ENCODE measurements around the gene ZC3H4.
"Not testable (repeated sequence)": the region's sequence is repeated elsewhere in the genome, so short reads cannot be mapped to it uniquely, and the experiment has no call there.

ZC3H4 gene

GRCh38 chr19:47075941-47076340 lies 37.6 kb downstream of the ZC3H4 start:
- no peak for DNase-seq

- DNase-seq: no peak
These were observed 38.3 kb downstream of the ZC3H4 start for GRCh38 chr19:47075179-47075810.

GRCh38 chr19:47074621-47075020 lies 39.0 kb downstream of the ZC3H4 start:
- DNase-seq: no peak

DNA sequence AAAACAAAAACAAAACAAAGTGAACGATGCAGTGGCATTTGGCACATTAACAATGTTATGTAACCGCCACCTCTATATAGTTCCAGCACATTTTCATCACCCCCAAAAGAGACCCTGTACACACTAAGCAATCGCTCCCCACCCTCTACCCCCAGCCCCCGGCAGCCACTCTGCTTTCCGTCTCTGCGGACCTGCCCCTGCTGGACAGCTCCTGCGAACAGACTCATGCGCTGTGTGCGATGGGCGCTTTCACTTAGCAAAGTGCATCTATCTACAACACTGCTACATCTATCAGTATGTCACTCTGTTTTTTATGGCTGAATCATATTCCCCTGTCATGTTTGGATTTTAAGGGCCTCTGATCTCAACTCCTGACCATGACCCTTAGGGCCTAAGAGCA lies 40.0 kb downstream of the ZC3H4 start:
- no peak for DNase-seq

DNA sequence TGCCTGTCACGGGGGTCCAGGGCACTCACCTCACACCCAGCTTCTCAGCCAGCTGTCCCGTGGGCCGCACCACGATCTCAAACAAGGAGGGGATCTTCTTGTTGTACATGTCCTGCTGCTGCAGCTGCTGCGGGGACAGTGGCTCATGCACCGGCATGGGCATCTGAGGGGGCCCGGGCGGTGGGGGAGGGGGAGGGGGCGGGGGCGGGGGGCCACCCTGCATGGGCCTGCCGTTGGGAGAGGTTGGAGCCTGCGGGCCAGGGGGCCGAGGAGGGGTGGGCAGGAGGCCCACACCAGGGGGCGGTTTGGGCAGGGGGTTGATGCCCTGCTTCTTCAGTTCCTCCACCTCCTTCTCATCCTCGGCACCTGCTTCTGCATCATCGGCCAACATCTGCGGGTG lies 41.3 kb downstream of the ZC3H4 start:
- no peak for DNase-seq

DNA sequence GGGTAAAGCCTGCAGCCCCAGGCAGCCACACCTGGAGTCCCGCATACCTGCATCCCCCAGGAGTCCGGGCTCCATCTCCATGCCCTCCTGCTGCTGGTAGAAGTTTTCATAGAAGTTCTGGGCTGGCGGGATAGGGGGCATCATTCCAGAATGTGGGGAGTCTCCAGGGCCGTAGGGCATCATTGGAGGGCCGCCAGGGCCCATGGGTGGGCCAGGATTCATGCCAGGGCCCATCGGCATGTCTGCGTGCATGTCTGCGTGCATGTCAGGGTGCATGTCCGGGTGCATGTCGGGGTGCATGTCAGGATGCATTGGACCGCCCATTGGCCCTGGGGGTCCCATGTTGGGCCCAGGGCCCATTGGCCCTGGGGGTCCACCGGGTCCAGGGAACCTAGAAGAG lies 41.8 kb downstream of the ZC3H4 start:
- DNase-seq: no peak

GRCh38 chr19:47070756-47071155 lies 42.8 kb downstream of the ZC3H4 start:
- DNase-seq: no peak

DNA sequence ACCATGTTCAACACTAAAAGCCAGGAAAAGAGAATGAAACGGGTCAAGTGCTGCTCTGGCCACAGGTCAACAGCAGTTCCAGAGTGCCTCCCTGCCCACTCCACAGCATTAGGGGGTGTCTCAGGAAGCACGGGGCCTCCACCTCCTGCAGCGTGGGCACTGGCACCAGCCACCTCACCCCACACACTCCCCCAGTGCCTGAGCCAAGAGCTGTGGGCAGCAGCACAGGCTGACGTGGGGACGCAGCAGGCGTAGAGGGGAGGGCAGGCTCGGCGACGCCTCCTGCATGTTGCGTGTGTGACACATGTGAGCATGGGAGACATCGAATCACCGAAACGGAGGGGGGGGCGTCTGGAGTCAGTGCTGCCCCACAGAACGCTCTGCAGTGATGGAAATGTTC lies 43.8 kb downstream of the ZC3H4 start:
- no peak for DNase-seq

DNA sequence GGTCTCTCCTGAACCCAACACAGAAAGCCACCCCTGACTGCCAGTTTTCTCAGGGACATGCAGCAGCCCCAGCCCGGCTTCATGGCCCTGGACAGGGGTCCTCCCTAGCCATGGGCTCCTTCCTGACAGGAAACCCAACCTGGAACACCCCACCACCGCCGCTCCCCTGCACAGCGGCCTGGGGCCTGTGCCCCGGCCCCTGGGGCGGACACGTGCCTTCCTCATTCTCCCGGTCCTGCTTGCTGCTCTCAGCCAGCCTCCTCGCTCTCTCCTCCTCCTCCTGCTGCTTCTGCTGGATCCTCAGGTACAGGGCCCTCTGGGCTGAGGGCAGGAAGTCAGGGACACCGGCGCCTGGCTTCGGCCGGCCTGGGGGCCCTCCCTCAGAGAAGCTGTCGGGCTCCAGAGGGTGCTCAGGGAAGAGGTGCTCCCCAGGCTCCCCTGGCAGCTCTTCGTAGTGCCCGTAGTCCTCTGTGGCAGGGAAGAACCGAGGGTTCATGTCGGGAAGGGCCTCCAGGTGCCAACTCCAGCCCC lies 44.6 kb downstream of the ZC3H4 start:
- no peak for DNase-seq

DNA sequence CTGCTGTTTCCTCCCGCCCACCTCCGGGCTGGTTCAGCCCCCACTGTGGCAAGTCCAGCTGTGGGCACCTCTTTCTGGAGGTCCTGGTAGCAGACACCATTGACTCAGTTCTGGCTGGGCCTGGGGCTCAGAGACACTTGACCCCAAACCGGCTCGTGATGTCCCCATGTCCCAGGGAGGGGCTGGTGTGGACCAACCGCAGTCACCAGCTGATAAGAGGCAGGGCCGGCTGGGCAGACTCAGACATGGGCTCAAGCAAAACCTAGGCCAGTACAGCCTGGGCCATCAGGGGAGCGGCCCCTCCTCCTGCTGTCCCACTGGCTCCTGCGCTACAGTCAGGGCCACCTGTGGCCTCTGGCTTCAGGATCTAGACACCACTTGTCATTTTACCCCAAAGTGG lies 45.3 kb downstream of the ZC3H4 start:
- DNase-seq: no peak

DNA sequence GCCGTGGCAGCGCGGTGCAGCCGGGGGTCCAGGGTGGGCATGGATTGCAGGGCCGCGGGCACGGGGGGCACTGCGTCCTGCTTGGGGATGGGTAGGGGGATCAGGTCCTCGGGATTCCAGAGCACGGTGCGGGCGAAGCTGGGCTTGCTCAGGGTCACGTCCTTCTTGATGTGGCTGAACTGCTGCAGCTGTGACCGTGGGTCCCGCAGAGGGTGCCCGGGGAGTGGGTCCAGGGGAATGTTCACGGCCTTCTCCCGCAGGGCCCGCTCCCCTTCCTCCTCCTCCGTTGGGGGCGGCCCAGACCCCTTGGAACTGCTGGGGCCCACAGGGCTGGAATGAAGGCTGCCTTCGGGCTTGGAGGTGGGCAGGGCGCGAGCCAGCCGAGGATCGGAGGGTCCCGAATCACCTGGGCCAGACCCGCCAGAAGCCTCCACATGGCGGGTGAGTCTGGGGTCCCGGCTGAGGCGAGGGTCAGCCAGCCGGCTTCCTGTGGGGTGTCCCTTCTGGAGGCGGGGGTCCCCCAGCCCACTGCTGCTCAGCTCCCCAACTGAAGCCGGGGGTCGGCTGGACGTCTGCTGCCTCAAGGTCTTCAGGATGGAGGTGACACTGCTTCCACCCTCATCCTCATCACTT lies 46.2 kb downstream of the ZC3H4 start:
- DNase-seq: no peak

DNA sequence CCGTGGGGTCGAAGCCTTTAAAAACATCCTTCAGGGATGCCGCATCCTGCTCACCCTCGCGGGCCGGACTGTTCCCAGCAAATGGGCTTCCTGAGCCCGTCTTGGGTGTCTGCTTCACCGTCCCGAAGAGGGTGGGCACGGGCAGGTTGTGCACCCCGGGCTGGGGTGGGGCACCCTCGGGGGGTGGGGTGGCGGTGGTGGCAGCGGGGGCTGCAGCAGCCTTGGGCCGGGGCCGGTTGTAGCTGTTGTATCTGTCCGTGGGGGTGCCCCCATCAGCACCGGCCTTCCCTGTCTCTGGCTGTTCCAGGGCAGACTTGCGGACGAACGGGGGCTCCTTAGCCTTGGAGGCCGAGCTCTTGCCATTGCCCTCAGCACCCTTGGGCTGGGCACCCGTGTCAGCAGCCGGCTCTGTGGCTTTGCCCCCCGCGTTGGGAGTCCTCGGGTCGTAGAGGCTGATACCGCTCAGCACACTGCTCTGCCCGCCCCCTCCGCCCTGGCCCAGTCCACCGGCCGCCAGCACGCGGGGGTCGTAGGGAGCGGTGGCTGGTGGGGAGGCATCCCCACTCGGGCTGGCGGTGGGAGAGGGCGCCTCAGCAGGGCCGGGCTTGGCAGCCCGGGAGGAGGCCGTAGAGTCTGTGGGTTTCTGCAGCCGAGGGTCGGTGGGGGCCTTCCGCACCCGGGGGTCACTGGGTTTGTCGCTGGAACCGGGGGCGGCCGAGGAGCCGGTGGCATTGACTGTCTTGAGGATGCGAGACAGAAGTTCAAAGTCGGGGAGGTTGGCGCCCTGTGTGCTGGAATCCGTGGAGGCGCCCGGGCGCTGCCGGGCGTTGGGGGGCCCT lies 47.0 kb downstream of the ZC3H4 start:
- no peak for DNase-seq

- no peak for DNase-seq
These were observed 48.3 kb downstream of the ZC3H4 start for GRCh38 chr19:47065242-47065641.

DNA sequence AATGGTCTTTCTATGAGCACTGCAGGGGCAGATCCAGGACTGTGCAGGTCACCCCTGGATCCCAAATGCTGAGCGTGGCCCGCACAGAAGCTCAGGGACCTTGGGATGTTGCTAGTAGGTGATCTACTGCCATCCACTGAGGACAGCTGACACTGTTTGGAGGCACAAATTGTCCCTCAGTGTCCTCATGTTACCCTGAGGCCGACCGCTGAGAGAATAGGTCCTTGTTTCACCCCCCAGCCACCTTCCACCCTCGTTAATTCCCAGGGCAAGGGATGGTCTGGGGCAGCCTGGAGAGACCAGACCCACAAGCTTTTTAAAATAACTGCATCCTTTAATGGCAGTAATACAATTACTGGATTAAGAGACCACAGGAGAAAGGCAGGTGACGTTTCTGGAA lies 49.7 kb downstream of the ZC3H4 start:
- DNase-seq: no peak

- DNase-seq: no peak
These were observed 55.0 kb downstream of the ZC3H4 start for GRCh38 chr19:47058621-47059022.

GRCh38 chr19:47057328-47057727 lies 56.2 kb downstream of the ZC3H4 start:
- DNase-seq: no peak

DNA sequence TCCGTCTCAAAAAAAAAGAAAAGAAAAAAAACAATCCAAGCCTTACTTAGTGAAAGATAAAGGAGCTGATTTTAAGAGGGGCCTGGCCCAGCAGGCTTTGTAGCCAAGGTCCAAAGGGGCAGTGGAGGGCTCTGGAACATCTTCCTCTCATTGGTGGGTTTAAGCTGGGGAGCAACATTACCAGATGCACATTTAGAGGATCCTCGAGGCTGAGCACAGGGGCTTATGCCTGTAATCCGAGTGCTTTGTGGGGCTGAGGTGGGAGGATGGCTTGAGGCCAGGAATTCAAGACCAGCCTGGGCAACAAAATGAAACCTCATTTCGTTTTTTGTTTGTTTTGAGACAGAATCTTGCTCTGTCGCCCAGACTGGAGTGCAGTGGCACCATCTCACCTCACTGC lies 57.2 kb downstream of the ZC3H4 start:
- no peak for DNase-seq

DNA sequence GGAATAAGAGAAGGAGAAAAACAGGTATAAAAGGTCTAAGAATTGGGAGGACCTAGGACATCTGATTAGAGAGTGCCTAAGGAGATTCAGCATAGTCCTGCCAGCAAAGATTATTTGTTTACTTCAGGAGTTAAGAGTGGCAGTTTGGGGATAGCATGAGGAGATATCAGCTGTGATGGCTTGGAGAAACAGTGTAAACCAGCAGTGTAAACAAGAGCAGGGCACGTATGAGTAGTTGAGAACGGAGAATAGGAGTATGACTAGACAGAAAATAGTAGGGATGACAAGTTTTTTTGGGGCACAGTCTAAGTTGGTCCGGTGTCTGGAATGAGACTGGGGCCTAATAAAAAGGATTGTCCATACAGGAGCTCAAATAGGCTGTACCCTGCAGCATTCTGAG lies 63.0 kb downstream of the ZC3H4 start:
- not testable (repeated sequence) for DNase-seq

- no peak for DNase-seq
These were observed 64.3 kb downstream of the ZC3H4 start for GRCh38 chr19:47049307-47049700.

GRCh38 chr19:47047763-47048405 lies 65.7 kb downstream of the ZC3H4 start:
- peak; percentile 88 for DNase-seq

- no peak for DNase-seq
These were observed 66.3 kb downstream of the ZC3H4 start for GRCh38 chr19:47047272-47047762.

DNA sequence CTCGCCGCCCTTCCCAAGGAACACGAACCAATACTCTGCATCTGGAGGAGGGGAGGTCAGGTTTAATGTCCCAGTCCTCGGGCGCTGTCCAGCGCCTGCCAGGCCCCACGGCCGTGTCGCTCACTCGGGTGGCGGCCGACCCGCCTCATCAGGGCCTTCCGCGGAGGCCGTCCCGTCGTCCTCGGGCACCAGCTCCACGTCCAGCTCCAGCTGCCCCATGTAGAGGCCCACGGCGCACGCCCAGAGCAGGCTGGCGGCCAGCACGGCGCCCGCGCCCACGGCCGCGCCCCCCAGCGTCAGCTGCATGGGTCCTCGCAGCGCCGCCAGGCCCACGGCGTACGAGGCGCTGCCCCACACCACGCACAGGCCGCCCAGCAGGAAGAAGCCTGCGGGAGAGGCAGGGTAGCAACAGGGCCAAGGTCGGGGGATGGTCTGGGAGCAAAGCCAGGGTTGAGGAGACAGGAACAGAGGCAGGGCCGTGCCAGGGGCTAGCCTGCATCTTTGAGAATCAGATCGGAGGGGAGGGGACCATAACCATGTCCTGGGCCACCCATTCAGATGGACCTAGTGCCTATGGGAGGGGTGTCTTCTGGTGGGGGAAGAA lies 67.6 kb downstream of the ZC3H4 start:
- no peak for DNase-seq

All from NCI-H748 treated with DMSO at 0.1 percent for 48 hours (cell line).